GM10248 (cell line): ENCODE data around the gene R3HDM4.

Experiments
- CTCF ChIA-PET: fragments of 300-600 bp; sonication (Branson Sonifier 250); formaldehyde crosslinking; extraction: SDS; loops from one replicate; lab custom pipeline; 2021; ENCODE audit warnings: antibody characterized with exemption; lab: Yijun Ruan, JAX
- POLR2A ChIA-PET: fragments of 350-650 bp; sonication (Branson Sonifier 250); formaldehyde crosslinking; extraction: SDS; loops from one replicate; lab custom pipeline; 2020; ENCODE audit warnings: antibody characterized with exemption; lab: Yijun Ruan, JAX
- DNase-seq: peaks from one replicate; pipeline ENCODE4 v3.0.0; 2012; ENCODE audit errors: extremely low spot score
- TF ChIP-seq, protein P1 (sequence below): IDR thresholded peaks from 2 replicates; pipeline ENCODE4 v1.5.1; 2012; ENCODE audit warnings: mild to moderate bottlenecking, low read depth; ENCODE audit errors: extremely low read depth, missing control alignments, control extremely low read depth

R3HDM4 gene

DNA sequence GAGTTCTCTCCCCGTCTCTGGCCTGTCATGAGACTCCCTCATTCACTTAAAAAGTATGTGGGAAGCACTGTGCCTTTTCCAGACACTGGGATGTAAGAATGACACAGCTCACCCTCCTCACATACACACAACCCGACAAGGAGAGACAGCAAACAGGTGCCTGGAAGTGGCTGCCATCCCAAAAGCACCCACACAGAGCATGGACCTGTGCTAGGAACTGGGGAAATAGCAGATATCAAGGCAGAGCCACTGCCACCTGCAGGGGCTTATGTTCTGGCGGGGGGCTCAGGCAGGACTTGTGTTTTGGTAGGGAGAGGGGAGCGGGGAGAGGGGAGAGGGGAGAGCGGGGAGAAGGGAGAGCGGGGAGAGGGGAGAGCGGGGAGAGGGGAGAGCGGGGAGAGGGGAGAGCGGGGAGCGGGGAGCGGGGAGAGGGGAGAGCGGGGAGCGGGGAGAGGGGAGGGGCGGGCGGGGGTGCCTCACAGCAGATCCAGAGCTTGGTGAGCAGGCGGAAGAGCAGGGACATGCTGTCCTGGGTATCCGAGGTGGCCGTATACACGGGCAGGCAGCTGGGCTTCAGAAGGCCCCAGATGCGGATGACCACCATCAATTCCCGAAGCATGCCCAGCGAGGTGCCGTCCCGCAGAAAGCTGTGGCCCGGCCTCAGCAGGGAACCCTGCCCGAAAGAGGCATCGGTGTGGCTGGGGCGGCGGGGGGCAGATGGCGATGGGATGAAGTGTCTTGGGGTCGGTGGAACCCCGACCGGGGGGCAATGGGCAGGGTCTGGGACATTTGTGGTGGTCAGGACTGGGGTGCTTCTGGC lies 41.4 kb downstream of the R3HDM4 start:
- TF ChIP-seq, protein P1, sequence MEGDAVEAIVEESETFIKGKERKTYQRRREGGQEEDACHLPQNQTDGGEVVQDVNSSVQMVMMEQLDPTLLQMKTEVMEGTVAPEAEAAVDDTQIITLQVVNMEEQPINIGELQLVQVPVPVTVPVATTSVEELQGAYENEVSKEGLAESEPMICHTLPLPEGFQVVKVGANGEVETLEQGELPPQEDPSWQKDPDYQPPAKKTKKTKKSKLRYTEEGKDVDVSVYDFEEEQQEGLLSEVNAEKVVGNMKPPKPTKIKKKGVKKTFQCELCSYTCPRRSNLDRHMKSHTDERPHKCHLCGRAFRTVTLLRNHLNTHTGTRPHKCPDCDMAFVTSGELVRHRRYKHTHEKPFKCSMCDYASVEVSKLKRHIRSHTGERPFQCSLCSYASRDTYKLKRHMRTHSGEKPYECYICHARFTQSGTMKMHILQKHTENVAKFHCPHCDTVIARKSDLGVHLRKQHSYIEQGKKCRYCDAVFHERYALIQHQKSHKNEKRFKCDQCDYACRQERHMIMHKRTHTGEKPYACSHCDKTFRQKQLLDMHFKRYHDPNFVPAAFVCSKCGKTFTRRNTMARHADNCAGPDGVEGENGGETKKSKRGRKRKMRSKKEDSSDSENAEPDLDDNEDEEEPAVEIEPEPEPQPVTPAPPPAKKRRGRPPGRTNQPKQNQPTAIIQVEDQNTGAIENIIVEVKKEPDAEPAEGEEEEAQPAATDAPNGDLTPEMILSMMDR: no peak
- no peak for DNase-seq
- ChIA-PET POLR2A (interaction anchor here (1.4 kb wide), 1 partner anchor 8 kb away, joined by 5 read pairs; no protein-coding TSS in a partner anchor), CTCF (interaction anchor here (1.0 to 4.3 kb wide), 2 partner anchors 7 to 132 kb away, joined by 3 to 23 read pairs; no protein-coding TSS in a partner anchor)

DNA sequence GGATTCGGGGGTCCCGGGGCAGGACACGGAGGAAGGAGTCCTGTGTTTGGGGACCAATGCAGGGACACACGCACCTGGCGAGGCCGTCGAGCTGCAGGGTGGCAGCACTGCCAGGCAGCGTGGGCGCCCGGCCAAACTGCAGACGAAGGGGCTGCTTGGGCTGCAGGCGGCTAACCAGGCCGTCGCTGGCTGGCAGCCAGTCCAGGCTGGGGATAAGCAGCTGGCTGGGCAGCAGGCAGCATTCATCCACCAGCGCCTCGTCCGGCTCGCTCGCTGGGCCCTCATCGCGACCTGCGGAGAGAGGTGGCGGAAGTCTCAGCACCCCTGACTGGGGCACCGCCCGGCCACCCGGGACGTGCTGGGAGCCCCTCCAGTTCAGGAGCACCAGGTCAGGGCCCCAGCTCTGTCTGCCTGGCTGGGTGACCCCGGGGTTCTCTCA lies 42.0 kb downstream of the R3HDM4 start:
- CTCF ChIA-PET: interaction anchor here (1.0 kb wide), 1 partner anchor 133 kb away, joined by 3 read pairs; no protein-coding TSS in a partner anchor
- TF ChIP-seq, protein P1: no peak
- DNase-seq: no peak
- POLR2A ChIA-PET: no interaction called here

DNA sequence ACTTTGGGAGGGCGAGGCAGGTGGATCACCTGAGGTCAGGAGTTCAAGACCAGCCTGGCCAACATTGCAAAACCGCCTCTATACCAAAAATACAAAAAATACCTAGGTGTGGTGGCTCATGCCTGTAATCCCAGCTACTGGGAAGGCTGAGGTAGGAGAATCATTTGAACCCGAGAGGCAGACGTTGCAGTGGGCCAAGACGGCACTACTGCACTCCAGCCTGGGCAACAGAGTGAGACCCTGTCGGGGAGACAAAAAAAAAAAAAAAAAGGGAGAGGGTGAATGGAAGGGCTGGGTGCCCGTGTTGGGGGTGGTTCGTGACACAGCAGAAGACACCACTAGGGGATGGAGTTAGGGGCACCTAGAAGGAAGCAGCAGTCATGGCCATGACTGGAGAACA lies 42.7 kb downstream of the R3HDM4 start:
- CTCF ChIA-PET: no interaction called here
- TF ChIP-seq, protein P1: no peak
- no peak for DNase-seq
- POLR2A ChIA-PET: no interaction called here

DNA sequence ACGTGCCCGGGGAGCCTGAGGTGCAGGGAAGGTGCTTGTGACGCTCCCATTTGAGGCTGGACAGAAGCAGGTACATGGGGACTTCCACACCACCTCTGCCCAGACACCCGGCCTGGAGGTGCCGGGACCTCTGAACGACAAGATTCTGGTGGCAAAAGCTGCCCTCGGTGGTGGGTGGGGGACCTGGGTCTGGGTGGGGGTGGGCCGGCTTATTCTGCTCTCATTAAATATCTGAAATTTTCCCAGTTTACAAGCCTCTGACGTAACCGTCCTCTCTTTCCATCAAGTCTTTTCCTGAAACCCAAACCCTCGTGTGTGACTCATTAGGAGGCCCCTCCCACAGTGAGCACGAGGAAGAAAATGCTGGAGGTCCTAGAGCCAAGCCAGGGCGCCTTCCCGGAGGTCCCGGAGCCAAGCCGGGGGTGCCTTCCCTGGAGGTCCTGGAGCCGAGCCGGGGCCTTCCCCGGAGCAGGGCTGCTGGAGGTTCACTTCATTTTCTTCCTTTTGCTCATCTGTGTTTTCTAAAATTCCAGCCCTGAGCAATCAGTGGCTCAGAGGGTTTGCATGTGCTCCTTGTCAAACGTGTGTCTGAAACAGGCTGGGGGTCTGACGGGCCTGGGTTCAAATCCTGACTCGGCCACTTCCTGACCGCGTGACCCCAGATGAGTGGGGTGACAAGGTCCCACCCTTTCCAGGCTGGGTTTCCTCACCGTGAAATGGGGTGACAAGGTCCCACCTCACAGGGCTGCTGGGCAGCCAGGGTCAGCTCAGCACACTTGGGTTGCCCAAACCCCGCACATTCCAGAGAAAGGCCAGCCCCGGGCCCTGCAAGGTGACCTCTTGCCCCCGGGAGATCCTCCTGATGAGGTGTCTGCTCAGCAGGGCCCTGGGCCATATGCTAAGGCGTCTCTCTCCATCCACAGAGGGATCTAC lies 43.5 kb downstream of the R3HDM4 start:
- TF ChIP-seq, protein P1: no peak
- CTCF ChIA-PET: interaction anchor here (1.1 kb wide), 1 partner anchor 9 kb away, joined by 4 read pairs; no protein-coding TSS in a partner anchor
- no peak for DNase-seq
- POLR2A ChIA-PET: interaction anchor here (0.5 kb wide), 1 partner anchor 46 kb away, joined by 4 read pairs; no protein-coding TSS in a partner anchor

DNA sequence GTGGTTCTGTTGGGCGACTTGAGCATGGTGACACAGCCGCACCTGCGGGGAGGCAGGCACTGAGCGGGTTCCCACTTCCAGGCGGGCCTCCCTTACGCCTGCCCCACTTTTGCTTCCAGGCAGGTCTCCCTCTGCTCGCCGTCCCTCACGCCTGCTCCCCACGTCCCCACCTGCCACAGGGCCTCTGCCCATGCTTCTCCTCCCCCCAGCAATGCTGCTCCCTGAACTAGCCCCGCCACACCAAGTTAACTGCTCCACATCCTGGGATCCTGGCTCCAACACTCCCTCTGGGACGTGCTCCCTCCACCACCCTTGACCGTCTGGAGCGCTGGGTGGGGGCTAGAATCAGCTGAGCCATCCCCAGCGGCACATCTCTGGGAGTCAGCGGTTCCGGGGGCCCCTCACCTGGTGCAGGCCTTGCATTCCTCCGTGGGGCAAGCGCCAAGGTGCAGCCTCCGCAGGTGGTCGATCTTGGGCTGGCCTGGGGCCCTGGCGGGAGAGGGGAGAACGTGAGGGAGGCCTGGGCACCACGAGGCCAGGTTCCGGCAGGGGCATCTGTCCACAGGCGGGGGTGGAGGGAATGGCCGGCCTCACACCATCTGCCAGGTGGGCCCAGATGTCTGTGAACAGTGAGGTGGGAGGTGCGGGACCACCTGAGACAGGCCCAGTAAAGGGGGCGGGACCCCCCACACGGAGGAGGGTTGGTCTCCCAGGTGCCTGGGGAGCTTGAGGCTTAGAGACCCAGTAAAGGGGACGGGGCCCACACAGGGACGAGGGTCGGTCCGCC lies 44.4 kb downstream of the R3HDM4 start:
- TF ChIP-seq, protein P1: no peak
- no peak for DNase-seq
- ChIA-PET CTCF (interaction anchor here (1.1 kb wide), 1 partner anchor 10 kb away, joined by 4 read pairs; no protein-coding TSS in a partner anchor), POLR2A (interaction anchor here (0.5 kb wide), 1 partner anchor 47 kb away, joined by 4 read pairs; no protein-coding TSS in a partner anchor)
